Liver (tissue), 9 donors: ENCODE data around the gene ICA1L. TPM values are rescaled to one million over a fixed set of nuclear protein-coding genes. Genes with fewer than 3 reads are reported as not detected.
A peak's percentile ranks its signal among the peaks of the same experiment; 100 is the strongest.

Experiments used
- DNase-seq: peaks from one replicate; pipeline ENCODE4 v3.0.0-alpha.2; 2017; ENCODE audit warnings: low spot score
- H3K27ac ChIP-seq, 2 donors: one replicate each; pipeline ENCODE4 v1.7.0; 2013; ENCODE audit warnings: inconsistent platforms in 2 of 2, low read length in 2 of 2, control low read depth in 1 of 2, low read depth in 1 of 2, mild to moderate bottlenecking in 1 of 2
- H3K27me3 ChIP-seq, 4 donors: one replicate each; pipeline versions ENCODE4 v1.6.1 to v1.7.0; 2013; ENCODE audit warnings: low read length in 3 of 4, inconsistent platforms in 1 of 4, mild to moderate bottlenecking in 1 of 4, moderate library complexity in 1 of 4; ENCODE audit not compliant: control insufficient read depth in 4 of 4, insufficient read depth in 4 of 4
- H3K36me3 ChIP-seq, 4 donors: one replicate each; pipeline versions ENCODE4 v1.6.1 to v1.7.0; 2013; ENCODE audit warnings: low read length in 3 of 4, mild to moderate bottlenecking in 3 of 4, low read depth in 1 of 4, moderate library complexity in 1 of 4; ENCODE audit not compliant: control insufficient read depth in 4 of 4, insufficient read depth in 3 of 4
- H3K4me1 ChIP-seq, 4 donors: one replicate each; pipeline versions ENCODE4 v1.6.1 to v1.7.0; 2013; ENCODE audit warnings: low read length in 3 of 4, mild to moderate bottlenecking in 3 of 4, moderate library complexity in 1 of 4; ENCODE audit not compliant: control insufficient read depth in 4 of 4, insufficient read depth in 4 of 4
- H3K4me3 ChIP-seq, 3 donors: one replicate each; pipeline versions ENCODE4 v1.6.1 to v1.7.0; 2013; ENCODE audit warnings: low read length in 3 of 3, control low read depth in 1 of 3, low read depth in 1 of 3, mild to moderate bottlenecking in 1 of 3
- H3K9ac ChIP-seq, 2 donors: one replicate each; pipeline ENCODE4 v1.7.0; 2013; ENCODE audit warnings: low read length in 2 of 2, mild to moderate bottlenecking in 2 of 2, moderate library complexity in 2 of 2, control low read depth in 1 of 2, low read depth in 1 of 2
- H3K9me3 ChIP-seq, 4 donors: one replicate each; pipeline versions ENCODE4 v1.6.1 to v1.7.0; 2013; ENCODE audit warnings: low read length in 3 of 4; ENCODE audit not compliant: control insufficient read depth in 4 of 4
- CTCF ChIP-seq: fragments of 150-350 bp; IDR thresholded peaks from 2 replicates; pipeline ENCODE4 v1.5.1; 2017; ENCODE audit warnings: improper control_type of control experiment, low read depth, low read length; ENCODE audit not compliant: missing input control
- EGR1 ChIP-seq, 2 donors: IDR thresholded peaks; 2 replicates each; pipeline ENCODE4 v1.6.1; 2016 to 2018; ENCODE audit warnings: antibody characterized with exemption in 2 of 2, low read depth in 2 of 2
- FOXA1 ChIP-seq: IDR thresholded peaks from 2 replicates; pipeline ENCODE4 v1.6.1; 2016; ENCODE audit warnings: antibody characterized with exemption
- HNF4A ChIP-seq, 2 donors: conservative IDR thresholded peaks; 2 replicates each; pipeline ENCODE4 v1.6.1; 2016; ENCODE audit warnings: antibody characterized with exemption in 2 of 2, mild to moderate bottlenecking in 2 of 2
- JUND ChIP-seq, 2 donors: IDR thresholded peaks; 2 replicates each; pipeline ENCODE4 v1.6.1; 2016; ENCODE audit warnings: antibody characterized with exemption in 2 of 2
- NR2F2 ChIP-seq: IDR thresholded peaks from 2 replicates; pipeline ENCODE4 v1.6.1; 2016; ENCODE audit warnings: antibody characterized with exemption
- REST ChIP-seq: IDR thresholded peaks from 2 replicates; pipeline ENCODE4 v1.6.1; 2016; ENCODE audit warnings: antibody characterized with exemption, mild to moderate bottlenecking
- SP1 ChIP-seq: IDR thresholded peaks from 2 replicates; pipeline ENCODE4 v1.6.1; 2018; ENCODE audit warnings: antibody characterized with exemption, mild to moderate bottlenecking
- TAF1 ChIP-seq: conservative IDR thresholded peaks from 2 replicates; pipeline ENCODE4 v1.6.1; 2016; ENCODE audit warnings: antibody characterized with exemption, mild to moderate bottlenecking
- WGBS: extraction: QIAGEN DNeasy Blood & Tissue Kit; methylation state at CpG from one replicate; pipeline ENCODE4 v1.1.7; 2013; 5-methylcytosine and 5-hydroxymethylcytosine counted together
- polyA plus RNA-seq, 2 donors: library from polyadenylated mRNA; stranded (reverse) in 1 of 2; unstranded in 1 of 2; fragments of 200-250 nt in 1 of 2; fragments of >200 nt in 1 of 2; fragmentation: Nextera tagmentation in 1 of 2; extraction: Ambion mirVana in 1 of 2; gene quantifications; one replicate each; pipeline versions ENCODE4 v1.2.1 to v1.2.3, GENCODE V29; 2013 to 2015
- total RNA-seq, 2 donors: library from RNA; depleted of rRNA; stranded (reverse); fragments of >200 nt; gene quantifications; one replicate each; pipeline ENCODE4 v1.2.3, GENCODE V29; 2014
- donor health status: healthy.
- donor health status: healthy.
- donor health status: healthy.
- donor health status: healthy.
- donor health status: healthy.

Gene ICA1L
- total and polyA plus RNA-seq, 4 donors = 0.15 to 1.7 (median 0.79) TPM

- no peak overlapping the region for H3K4me3 ChIP-seq
- no peaks in the 10 kb centered on the region for H3K27me3 ChIP-seq
- no peak for DNase-seq
- H3K4me1 ChIP-seq = no peaks in the 10 kb centered on the region
- WGBS = 95% methylated on average over 1 of the region's 1 CpG
- H3K36me3 ChIP-seq = no peaks in the 10 kb centered on the region
- no peak overlapping the region for H3K27ac ChIP-seq
- H3K9ac ChIP-seq = no peak overlapping the region
- TF ChIP-seq FOXA1 (no peak), EGR1 (IDR thresholded peaks at IDR 0.05; ENCODE audit: low read depth in 2 of 2) (no peak), CTCF (no peak)
- no peaks in the 10 kb centered on the region for H3K9me3 ChIP-seq
Observed at GRCh38 chr2:202817771-202818170, 53.8 kb downstream of the ICA1L start.

GRCh38 chr2:202815548-202816360 is 55.8 kb downstream of the ICA1L start:
- TF ChIP-seq HNF4A (conservative IDR thresholded peaks at IDR 0.05) (no peak), SP1 (peak; percentile 23), NR2F2 (no peak), REST (no peak), CTCF (no peak), TAF1 (no peak), JUND (IDR thresholded peaks at IDR 0.05) (no peak)
- 67% methylated on average over 4 of the region's 4 CpGs for WGBS
- H3K27me3 ChIP-seq = no peaks in the 10 kb centered on the region
- no peaks in the 10 kb centered on the region for H3K4me1 ChIP-seq
- no peak for DNase-seq
- H3K9me3 ChIP-seq = no peaks in the 10 kb centered on the region
- no peak overlapping the region for H3K9ac ChIP-seq
- H3K27ac ChIP-seq = no peak overlapping the region
- H3K4me3 ChIP-seq = no peak overlapping the region
- H3K36me3 ChIP-seq = no peaks in the 10 kb centered on the region
